ENCODE data around the gene CACNG4. TPM values are rescaled to one million over a fixed set of nuclear protein-coding genes. Genes with fewer than 3 reads are reported as not detected.

CACNG4 gene
- polyA plus RNA-seq, 2 of the 4 experiments (the other 2 are of a cell fraction), result 6.2 to 10.2 TPM

DNA sequence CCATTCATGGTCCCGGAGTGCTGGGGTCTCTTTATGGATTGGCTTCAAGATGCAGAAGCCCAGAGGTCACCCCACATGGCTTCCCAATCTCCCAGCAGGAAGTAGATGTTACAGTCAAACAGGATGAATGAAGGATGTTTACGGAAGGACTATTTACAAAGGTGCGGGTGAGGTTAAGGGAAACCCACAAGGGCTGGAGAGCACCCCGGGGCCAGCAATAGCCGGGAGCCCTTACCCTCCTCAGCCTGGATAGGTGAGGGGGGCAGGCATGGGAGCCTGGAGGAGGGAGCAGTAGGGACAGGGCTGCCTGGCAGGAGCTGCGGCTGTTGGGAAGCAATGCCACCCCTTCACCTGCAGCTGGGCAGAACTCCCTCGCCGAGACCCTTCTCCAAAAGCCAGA is 55.3 kb downstream of the CACNG4 start:
- FAIRE-seq (no peak), DNase-seq (ENCODE audit: low read depth in 1 of 2, low spot score in 1 of 2) (no peak), ATAC-seq (no peak)
- 80% methylated on average over 8 of the region's 8 CpGs for WGBS (ENCODE audit: missing lambda C conversion rate)
- POLR2A ChIA-PET, result no interaction called here
- CTCF ChIA-PET, result interaction anchor here (1.2 to 1.7 kb wide), 3 partner anchors 16 to 138 kb away, joined by 3 to 7 read pairs (median 3); no protein-coding TSS in a partner anchor
- Histone ChIP-seq H3K4me1 (no peaks in the 10 kb centered on the region), H3K4me3 (no peak overlapping the region), H3K9me3 (no peaks in the 10 kb centered on the region), H3K27ac (no peak overlapping the region), H3K4me2 (no peak overlapping the region)
- TF ChIP-seq ZC3H11A (IDR thresholded peaks at IDR 0.05) (no peak), RNF2 (IDR thresholded peaks at IDR 0.05; ENCODE audit: borderline replicate concordance, low read depth) (no peak), MYC (IDR thresholded peaks at IDR 0.05; ENCODE audit: borderline replicate concordance, low read length) (no peak), ZSCAN20 (CRISPR knock-in tag; IDR thresholded peaks at IDR 0.05) (no peak), TFCP2L1 (CRISPR knock-in tag; IDR thresholded peaks at IDR 0.05) (no peak), POLR2A (IDR thresholded peaks at IDR 0.05; ENCODE audit: low read length) (no peak)

DNA sequence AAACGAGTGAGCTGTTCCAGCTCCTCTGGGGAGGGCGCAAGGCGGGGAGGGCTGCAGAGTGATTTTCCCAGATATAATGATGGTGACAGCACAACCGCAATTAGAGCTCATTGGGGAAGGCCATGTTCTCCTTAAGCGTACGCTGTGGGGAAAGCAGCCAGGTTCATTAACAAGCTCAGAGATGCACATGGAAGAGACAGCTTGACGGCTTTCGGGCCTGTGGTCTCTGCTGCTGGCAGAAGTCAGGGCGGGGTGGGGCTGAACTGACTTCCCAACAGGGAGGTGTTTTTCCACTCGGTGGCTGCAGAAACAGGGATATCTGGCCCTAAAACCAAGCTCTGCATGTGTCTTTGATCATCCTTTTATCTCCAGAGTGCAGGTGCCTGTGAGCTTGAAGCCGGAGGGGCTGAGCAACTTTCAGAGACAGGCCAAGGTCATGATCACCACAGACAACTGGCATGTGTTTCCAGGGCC is 55.8 kb downstream of the CACNG4 start:
- Histone ChIP-seq H3K4me3 (no peak overlapping the region), H3K4me1 (no peaks in the 10 kb centered on the region), H3K27ac (no peak overlapping the region), H3K9me3 (no peaks in the 10 kb centered on the region), H3K4me2 (no peak overlapping the region)
- 81% methylated on average over 11 of the region's 11 CpGs for WGBS (ENCODE audit: missing lambda C conversion rate)
- POLR2A ChIA-PET, result no interaction called here
- CTCF ChIA-PET, result interaction anchor here (1.2 to 1.7 kb wide), 2 partner anchors 17 kb away, joined by 3 to 7 read pairs; no protein-coding TSS in a partner anchor
- no peak for ATAC-seq
- DNase-seq (ENCODE audit: low read depth in 1 of 2, low spot score in 1 of 2), result no peak
- no peak for TF ChIP-seq CBX2 (IDR thresholded peaks at IDR 0.05; ENCODE audit: borderline replicate concordance, low read depth)
- no peak for TF ChIP-seq MAFK (IDR thresholded peaks at IDR 0.05; ENCODE audit: partially characterized antibody)
- no peak for TF ChIP-seq TFCP2L1 (CRISPR knock-in tag; IDR thresholded peaks at IDR 0.05)
- TF ChIP-seq NPAS2 (CRISPR knock-in tag; IDR thresholded peaks at IDR 0.05; ENCODE audit: borderline replicate concordance), result no peak
- no peak for TF ChIP-seq POLR2AphosphoS2 (conservative IDR thresholded peaks at IDR 0.05; ENCODE audit: low read length)
- TF ChIP-seq, protein P1, sequence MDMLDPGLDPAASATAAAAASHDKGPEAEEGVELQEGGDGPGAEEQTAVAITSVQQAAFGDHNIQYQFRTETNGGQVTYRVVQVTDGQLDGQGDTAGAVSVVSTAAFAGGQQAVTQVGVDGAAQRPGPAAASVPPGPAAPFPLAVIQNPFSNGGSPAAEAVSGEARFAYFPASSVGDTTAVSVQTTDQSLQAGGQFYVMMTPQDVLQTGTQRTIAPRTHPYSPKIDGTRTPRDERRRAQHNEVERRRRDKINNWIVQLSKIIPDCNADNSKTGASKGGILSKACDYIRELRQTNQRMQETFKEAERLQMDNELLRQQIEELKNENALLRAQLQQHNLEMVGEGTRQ (IDR thresholded peaks at IDR 0.05), result no peak
- no peak for TF ChIP-seq EP300 (IDR thresholded peaks at IDR 0.05)
- TF ChIP-seq ESRRA (IDR thresholded peaks at IDR 0.05; ENCODE audit: borderline replicate concordance, low read length), result no peak
- no peak for TF ChIP-seq KDM1A (IDR thresholded peaks at IDR 0.05; ENCODE audit: low read depth)
- TF ChIP-seq ZSCAN20 (CRISPR knock-in tag; IDR thresholded peaks at IDR 0.05), result no peak
- TF ChIP-seq FOSL2 (IDR thresholded peaks at IDR 0.05), result no peak
- TF ChIP-seq FOSL2 (CRISPR knock-in tag; IDR thresholded peaks at IDR 0.05), result no peak
- no peak for FAIRE-seq

DNA sequence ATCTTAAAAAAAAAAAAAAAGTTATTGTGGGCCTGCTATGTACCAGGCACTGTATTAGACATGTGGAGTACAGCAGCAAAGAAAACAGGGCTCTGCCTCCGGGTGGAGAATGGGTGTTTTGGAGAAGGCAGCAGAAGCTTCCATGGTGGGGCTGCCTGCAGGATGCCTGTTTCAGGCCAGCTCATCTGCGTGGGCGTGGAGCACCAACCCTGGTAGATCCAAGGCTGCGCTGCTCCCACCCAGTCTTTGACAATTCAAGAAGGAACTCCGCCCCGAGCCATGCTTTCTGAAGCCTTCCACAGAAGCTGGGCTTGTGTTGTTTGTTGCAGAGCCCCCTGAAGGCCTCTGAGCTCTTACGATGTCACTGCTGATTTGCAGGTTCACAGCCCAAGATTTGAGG is 56.7 kb downstream of the CACNG4 start:
- WGBS (ENCODE audit: missing lambda C conversion rate), result 73% methylated on average over 7 of the region's 7 CpGs
- no peak for DNase-seq (ENCODE audit: low read depth in 1 of 2, low spot score in 1 of 2)
- Histone ChIP-seq H3K4me1 (no peaks in the 10 kb centered on the region), H3K27ac (no peak overlapping the region), H3K9me3 (no peaks in the 10 kb centered on the region), H3K4me3 (no peak overlapping the region), H3K4me2 (no peak overlapping the region)
- ChIA-PET CTCF (interaction anchor here (0.9 to 1.7 kb wide), 3 partner anchors 9 to 52 kb away, joined by 3 to 7 read pairs (median 3); no protein-coding TSS in a partner anchor), POLR2A (no interaction called here)
- FAIRE-seq, result no peak
- ATAC-seq, result no peak
- TF ChIP-seq EHF (CRISPR knock-in tag; IDR thresholded peaks at IDR 0.05) (no peak), MYC (IDR thresholded peaks at IDR 0.05; ENCODE audit: borderline replicate concordance, low read length) (no peak), FOXS1 (CRISPR knock-in tag; IDR thresholded peaks at IDR 0.05) (no peak), HOXA7 (CRISPR knock-in tag; IDR thresholded peaks at IDR 0.05) (no peak), ESRRA (IDR thresholded peaks at IDR 0.05; ENCODE audit: borderline replicate concordance, low read length) (no peak), JUN (IDR thresholded peaks at IDR 0.05) (no peak), HEYL (CRISPR knock-in tag; IDR thresholded peaks at IDR 0.05) (no peak), BHLHE40 (IDR thresholded peaks at IDR 0.05; ENCODE audit: low read depth, low read length) (no peak), CBX2 (IDR thresholded peaks at IDR 0.05; ENCODE audit: borderline replicate concordance, low read depth) (no peak), FOSB (CRISPR knock-in tag; IDR thresholded peaks at IDR 0.05) (no peak), POLR2AphosphoS2 (conservative IDR thresholded peaks at IDR 0.05; ENCODE audit: low read length) (no peak), HOXB5 (CRISPR knock-in tag; IDR thresholded peaks at IDR 0.05) (no peak), GATA3 (IDR thresholded peaks at IDR 0.05; ENCODE audit: borderline replicate concordance) (no peak), NPAS2 (CRISPR knock-in tag; IDR thresholded peaks at IDR 0.05; ENCODE audit: borderline replicate concordance) (no peak)
- TF ChIP-seq, protein P2, sequence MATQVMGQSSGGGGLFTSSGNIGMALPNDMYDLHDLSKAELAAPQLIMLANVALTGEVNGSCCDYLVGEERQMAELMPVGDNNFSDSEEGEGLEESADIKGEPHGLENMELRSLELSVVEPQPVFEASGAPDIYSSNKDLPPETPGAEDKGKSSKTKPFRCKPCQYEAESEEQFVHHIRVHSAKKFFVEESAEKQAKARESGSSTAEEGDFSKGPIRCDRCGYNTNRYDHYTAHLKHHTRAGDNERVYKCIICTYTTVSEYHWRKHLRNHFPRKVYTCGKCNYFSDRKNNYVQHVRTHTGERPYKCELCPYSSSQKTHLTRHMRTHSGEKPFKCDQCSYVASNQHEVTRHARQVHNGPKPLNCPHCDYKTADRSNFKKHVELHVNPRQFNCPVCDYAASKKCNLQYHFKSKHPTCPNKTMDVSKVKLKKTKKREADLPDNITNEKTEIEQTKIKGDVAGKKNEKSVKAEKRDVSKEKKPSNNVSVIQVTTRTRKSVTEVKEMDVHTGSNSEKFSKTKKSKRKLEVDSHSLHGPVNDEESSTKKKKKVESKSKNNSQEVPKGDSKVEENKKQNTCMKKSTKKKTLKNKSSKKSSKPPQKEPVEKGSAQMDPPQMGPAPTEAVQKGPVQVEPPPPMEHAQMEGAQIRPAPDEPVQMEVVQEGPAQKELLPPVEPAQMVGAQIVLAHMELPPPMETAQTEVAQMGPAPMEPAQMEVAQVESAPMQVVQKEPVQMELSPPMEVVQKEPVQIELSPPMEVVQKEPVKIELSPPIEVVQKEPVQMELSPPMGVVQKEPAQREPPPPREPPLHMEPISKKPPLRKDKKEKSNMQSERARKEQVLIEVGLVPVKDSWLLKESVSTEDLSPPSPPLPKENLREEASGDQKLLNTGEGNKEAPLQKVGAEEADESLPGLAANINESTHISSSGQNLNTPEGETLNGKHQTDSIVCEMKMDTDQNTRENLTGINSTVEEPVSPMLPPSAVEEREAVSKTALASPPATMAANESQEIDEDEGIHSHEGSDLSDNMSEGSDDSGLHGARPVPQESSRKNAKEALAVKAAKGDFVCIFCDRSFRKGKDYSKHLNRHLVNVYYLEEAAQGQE (IDR thresholded peaks at IDR 0.05), result no peak
- TF ChIP-seq, protein P3, sequence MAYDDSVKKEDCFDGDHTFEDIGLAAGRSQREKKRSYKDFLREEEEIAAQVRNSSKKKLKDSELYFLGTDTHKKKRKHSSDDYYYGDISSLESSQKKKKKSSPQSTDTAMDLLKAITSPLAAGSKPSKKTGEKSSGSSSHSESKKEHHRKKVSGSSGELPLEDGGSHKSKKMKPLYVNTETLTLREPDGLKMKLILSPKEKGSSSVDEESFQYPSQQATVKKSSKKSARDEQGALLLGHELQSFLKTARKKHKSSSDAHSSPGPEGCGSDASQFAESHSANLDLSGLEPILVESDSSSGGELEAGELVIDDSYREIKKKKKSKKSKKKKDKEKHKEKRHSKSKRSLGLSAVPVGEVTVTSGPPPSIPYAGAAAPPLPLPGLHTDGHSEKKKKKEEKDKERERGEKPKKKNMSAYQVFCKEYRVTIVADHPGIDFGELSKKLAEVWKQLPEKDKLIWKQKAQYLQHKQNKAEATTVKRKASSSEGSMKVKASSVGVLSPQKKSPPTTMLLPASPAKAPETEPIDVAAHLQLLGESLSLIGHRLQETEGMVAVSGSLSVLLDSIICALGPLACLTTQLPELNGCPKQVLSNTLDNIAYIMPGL (CRISPR knock-in tag; IDR thresholded peaks at IDR 0.05; ENCODE audit: borderline replicate concordance), result no peak
- TF ChIP-seq, protein P4, sequence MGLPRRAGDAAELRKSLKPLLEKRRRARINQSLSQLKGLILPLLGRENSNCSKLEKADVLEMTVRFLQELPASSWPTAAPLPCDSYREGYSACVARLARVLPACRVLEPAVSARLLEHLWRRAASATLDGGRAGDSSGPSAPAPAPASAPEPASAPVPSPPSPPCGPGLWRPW (IDR thresholded peaks at IDR 0.05), result no peak

Data from A549 (cell line).